Glutamatergic neuron (in vitro differentiated cells): ENCODE measurements around the gene ODF4. TPM values are rescaled to one million over a fixed set of nuclear protein-coding genes. Genes with fewer than 3 reads are reported as not detected.

ENCODE experiments used
- DNase-seq: peaks from one replicate; pipeline ENCODE4 v3.0.0; 2022
- H3K27ac Mint-ChIP-seq: one replicate; pipeline ENCODE4 v1.8.0; 2020; ENCODE audit warnings: mild to moderate bottlenecking, mixed read lengths, inconsistent platforms; ENCODE audit not compliant: unreplicated experiment
- H3K27me3 Mint-ChIP-seq: one replicate; pipeline ENCODE4 v1.8.0; 2020; ENCODE audit warnings: mild to moderate bottlenecking, moderate library complexity, mixed read lengths, inconsistent platforms; ENCODE audit not compliant: unreplicated experiment
- H3K36me3 Mint-ChIP-seq: one replicate; pipeline ENCODE4 v1.8.0; 2020; ENCODE audit warnings: mild to moderate bottlenecking, mixed read lengths, inconsistent platforms; ENCODE audit not compliant: unreplicated experiment
- H3K4me1 Mint-ChIP-seq: one replicate; pipeline ENCODE4 v1.8.0; 2020; ENCODE audit warnings: mild to moderate bottlenecking, low read depth, mixed read lengths, inconsistent platforms; ENCODE audit not compliant: unreplicated experiment
- H3K4me3 Mint-ChIP-seq: one replicate; pipeline ENCODE4 v1.8.0; 2020; ENCODE audit warnings: mild to moderate bottlenecking, mixed read lengths, inconsistent platforms; ENCODE audit not compliant: unreplicated experiment
- H3K9me3 Mint-ChIP-seq: one replicate; pipeline ENCODE4 v1.8.0; 2020; ENCODE audit warnings: mild to moderate bottlenecking, moderate library complexity, mixed read lengths, inconsistent platforms; ENCODE audit not compliant: unreplicated experiment
- CTCF ChIP-seq: fragments of 200-600 bp; sonication (generic); IDR thresholded peaks from one replicate; pipeline ENCODE4 v1.5.0; 2021; ENCODE audit not compliant: partially characterized antibody, unreplicated experiment
- total RNA-seq: library from RNA; stranded (reverse); fragmentation: NEBNext Ultra II Directional; extraction: Animal tissue kit (Norgen Biotek cat#: 25700); gene quantifications from one replicate; pipeline ENCODE4 v1.2.1, GENCODE V29; 2021; ENCODE audit not compliant: unreplicated experiment

The ODF4 gene
- total RNA-seq, 1 donor from 2014 or later, result not detected

GRCh38 chr17:8357910-8358309 is 18.3 kb downstream of the ODF4 start:
- no peak overlapping the region for H3K27ac Mint-ChIP-seq

DNA sequence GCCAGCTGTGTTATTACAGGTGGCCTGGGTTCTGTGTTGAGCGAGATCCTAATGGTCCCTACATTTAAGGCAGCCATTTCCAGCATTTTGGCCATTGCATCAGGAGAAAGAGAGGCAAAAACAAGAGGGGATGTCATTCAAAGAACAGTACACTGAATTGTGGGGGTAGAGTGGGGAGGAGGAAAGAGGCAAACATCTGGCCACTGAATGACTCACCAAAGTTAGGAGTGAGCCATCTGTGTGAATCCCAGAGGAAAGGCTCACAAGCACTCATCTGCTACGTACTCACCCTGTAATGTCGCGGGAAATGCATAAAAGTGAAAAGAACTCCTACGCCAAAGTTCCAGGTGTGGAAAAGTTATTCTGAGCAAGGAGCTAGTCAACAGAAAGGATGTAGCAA is 20.1 kb downstream of the ODF4 start:
- no peaks in the 10 kb centered on the region for H3K9me3 Mint-ChIP-seq
- H3K36me3 Mint-ChIP-seq, result no peaks in the 10 kb centered on the region
- H3K27ac Mint-ChIP-seq, result peak overlapping the region; percentile 92
- H3K27me3 Mint-ChIP-seq, result no peaks in the 10 kb centered on the region
- no peak for TF ChIP-seq CTCF
- peaks cover 25% of the 10 kb centered on the region for H3K4me1 Mint-ChIP-seq
- no peak for DNase-seq
- H3K4me3 Mint-ChIP-seq, result peak overlapping the region; percentile 72

More at GRCh38 chr17:8357910-8358309, 18.3 kb downstream of the ODF4 start:
- H3K4me1 Mint-ChIP-seq, result peaks cover 25% of the 10 kb centered on the region
- no peak for TF ChIP-seq CTCF
- H3K9me3 Mint-ChIP-seq, result no peaks in the 10 kb centered on the region
- H3K4me3 Mint-ChIP-seq, result no peak overlapping the region
- no peaks in the 10 kb centered on the region for H3K27me3 Mint-ChIP-seq
- H3K36me3 Mint-ChIP-seq, result no peaks in the 10 kb centered on the region
- DNase-seq, result no peak

- no peaks in the 10 kb centered on the region for H3K27me3 Mint-ChIP-seq
- no peaks in the 10 kb centered on the region for H3K9me3 Mint-ChIP-seq
- peaks cover 25% of the 10 kb centered on the region for H3K4me1 Mint-ChIP-seq
- no peaks in the 10 kb centered on the region for H3K36me3 Mint-ChIP-seq
- peak overlapping the region; percentile 80 for H3K27ac Mint-ChIP-seq
- H3K4me3 Mint-ChIP-seq, result peak overlapping the region; percentile 44
- DNase-seq, result no peak
- TF ChIP-seq CTCF, result no peak
Observed at GRCh38 chr17:8360260-8360659, 20.6 kb downstream of the ODF4 start.

GRCh38 chr17:8360751-8361150 is 21.1 kb downstream of the ODF4 start:
- Mint-ChIP-seq H3K4me1 (peaks cover 25% of the 10 kb centered on the region), H3K9me3 (peaks cover 2% of the 10 kb centered on the region), H3K4me3 (no peak overlapping the region), H3K27me3 (no peaks in the 10 kb centered on the region), H3K36me3 (no peaks in the 10 kb centered on the region), H3K27ac (peak overlapping the region; percentile 80)
- TF ChIP-seq CTCF, result no peak
- DNase-seq, result no peak

GRCh38 chr17:8362651-8363332 is 23.2 kb downstream of the ODF4 start:
- H3K27ac Mint-ChIP-seq, result no peak overlapping the region
- H3K36me3 Mint-ChIP-seq, result no peaks in the 10 kb centered on the region
- TF ChIP-seq CTCF, result no peak

More at GRCh38 chr17:8362651-8363332, 23.2 kb downstream of the ODF4 start:
- peaks cover 25% of the 10 kb centered on the region for H3K4me1 Mint-ChIP-seq
- H3K4me3 Mint-ChIP-seq, result no peak overlapping the region
- H3K27me3 Mint-ChIP-seq, result no peaks in the 10 kb centered on the region
- DNase-seq, result no peak
- H3K9me3 Mint-ChIP-seq, result peaks cover 3% of the 10 kb centered on the region
